Measurements from ENCODE around the gene JHY.
"Not testable (repeated sequence)": the region's sequence is repeated elsewhere in the genome, so short reads cannot be mapped to it uniquely, and the experiment has no call there.

Gene JHY

GRCh38 chr11:122882189-122882856, at the start of gene JHY:
Gene JHY (plus strand): TSS chr11:122882759. CDS start chr11:122885850, 3,091 bp downstream.
- no peak for DNase-seq (ENCODE audit: low read depth in 3 of 3)

GRCh38 chr11:122833846-122834464, 48.6 kb upstream of the JHY start:
- DNase-seq (ENCODE audit: low read depth in 3 of 3): no peak

GRCh38 chr11:122836916-122837315, 45.6 kb upstream of the JHY start:
- no peak for DNase-seq (ENCODE audit: low read depth in 3 of 3)

GRCh38 chr11:122837528-122838346, 44.8 kb upstream of the JHY start:
- DNase-seq (ENCODE audit: low read depth in 3 of 3): no peak

GRCh38 chr11:122843281-122844141, 39.0 kb upstream of the JHY start:
- no peak for DNase-seq (ENCODE audit: low read depth in 3 of 3)

- DNase-seq (ENCODE audit: low read depth in 3 of 3): no peak
These were observed 35.1 kb upstream of the JHY start for GRCh38 chr11:122847466-122847865.

- no peak for DNase-seq (ENCODE audit: low read depth in 3 of 3)
These were observed 34.4 kb upstream of the JHY start for GRCh38 chr11:122848186-122848585.

- DNase-seq (ENCODE audit: low read depth in 3 of 3): no peak
These were observed 32.4 kb upstream of the JHY start for GRCh38 chr11:122850076-122850631.

- DNase-seq (ENCODE audit: low read depth in 3 of 3): no peak
These were observed 31.1 kb upstream of the JHY start for GRCh38 chr11:122851366-122851966.

GRCh38 chr11:122852074-122852795, 30.3 kb upstream of the JHY start:
- DNase-seq (ENCODE audit: low read depth in 3 of 3): peak in 1 of 3 experiments; percentile 10

- DNase-seq (ENCODE audit: low read depth in 3 of 3): no peak
These were observed 29.8 kb upstream of the JHY start for GRCh38 chr11:122852796-122853160.

GRCh38 chr11:122853261-122853660, 29.3 kb upstream of the JHY start:
- DNase-seq (ENCODE audit: low read depth in 3 of 3): no peak

GRCh38 chr11:122853971-122854446, 28.6 kb upstream of the JHY start:
- no peak for DNase-seq (ENCODE audit: low read depth in 3 of 3)

- no peak for DNase-seq (ENCODE audit: low read depth in 3 of 3)
These were observed 20.9 kb upstream of the JHY start for GRCh38 chr11:122861631-122862030.

GRCh38 chr11:122862091-122862490, 20.5 kb upstream of the JHY start:
- DNase-seq (ENCODE audit: low read depth in 3 of 3): no peak

GRCh38 chr11:122863154-122863553, 19.4 kb upstream of the JHY start:
- not testable (repeated sequence) for DNase-seq (ENCODE audit: low read depth in 3 of 3)

- peak in 1 of 3 experiments; percentile 20 for DNase-seq (ENCODE audit: low read depth in 3 of 3)
These were observed 18.7 kb upstream of the JHY start for GRCh38 chr11:122863704-122864326.

GRCh38 chr11:122864386-122865115, 18.0 kb upstream of the JHY start:
- DNase-seq (ENCODE audit: low read depth in 3 of 3): no peak

GRCh38 chr11:122869622-122870021, 12.9 kb upstream of the JHY start:
- no peak for DNase-seq (ENCODE audit: low read depth in 3 of 3)

Data from stimulated activated CD4-positive, alpha-beta T cell treated with anti-CD3 and anti-CD28 coated beads, TNF-alpha, amount 100 ng/mL, for 4 hours (primary cell).